ENCODE results near the gene TMEM258. TPM values are rescaled to one million over a fixed set of nuclear protein-coding genes. Genes with fewer than 3 reads are reported as not detected.

Gene TMEM258
- total RNA-seq, 1 donor from 2014 or later = 61.3 TPM

DNA sequence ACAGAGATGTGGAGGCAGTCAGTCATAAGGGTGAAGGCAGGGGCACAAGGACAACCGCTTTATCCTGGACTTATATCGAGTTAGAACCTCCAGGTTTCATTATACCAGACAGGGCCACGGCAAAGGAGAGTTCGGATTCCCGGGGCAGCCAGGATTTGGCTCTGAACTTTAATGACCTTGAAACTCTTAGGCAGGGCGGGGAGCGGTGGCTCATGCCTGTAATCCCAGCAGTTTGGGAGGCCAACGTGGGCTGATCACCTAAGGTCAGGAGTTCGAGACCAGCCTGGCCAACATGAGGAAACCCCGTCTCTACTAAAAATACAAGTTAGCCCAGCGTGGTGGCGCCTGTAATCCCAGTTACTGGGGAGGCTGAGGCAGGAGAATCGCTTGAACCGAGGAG is 41.0 kb downstream of the TMEM258 start:
- FAIRE-seq = no peak
- TF ChIP-seq, protein P1, sequence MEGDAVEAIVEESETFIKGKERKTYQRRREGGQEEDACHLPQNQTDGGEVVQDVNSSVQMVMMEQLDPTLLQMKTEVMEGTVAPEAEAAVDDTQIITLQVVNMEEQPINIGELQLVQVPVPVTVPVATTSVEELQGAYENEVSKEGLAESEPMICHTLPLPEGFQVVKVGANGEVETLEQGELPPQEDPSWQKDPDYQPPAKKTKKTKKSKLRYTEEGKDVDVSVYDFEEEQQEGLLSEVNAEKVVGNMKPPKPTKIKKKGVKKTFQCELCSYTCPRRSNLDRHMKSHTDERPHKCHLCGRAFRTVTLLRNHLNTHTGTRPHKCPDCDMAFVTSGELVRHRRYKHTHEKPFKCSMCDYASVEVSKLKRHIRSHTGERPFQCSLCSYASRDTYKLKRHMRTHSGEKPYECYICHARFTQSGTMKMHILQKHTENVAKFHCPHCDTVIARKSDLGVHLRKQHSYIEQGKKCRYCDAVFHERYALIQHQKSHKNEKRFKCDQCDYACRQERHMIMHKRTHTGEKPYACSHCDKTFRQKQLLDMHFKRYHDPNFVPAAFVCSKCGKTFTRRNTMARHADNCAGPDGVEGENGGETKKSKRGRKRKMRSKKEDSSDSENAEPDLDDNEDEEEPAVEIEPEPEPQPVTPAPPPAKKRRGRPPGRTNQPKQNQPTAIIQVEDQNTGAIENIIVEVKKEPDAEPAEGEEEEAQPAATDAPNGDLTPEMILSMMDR (IDR thresholded peaks at IDR 0.05; ENCODE audit: insufficient read depth, low read length, severe bottlenecking) = no peak
- no peaks in the 10 kb centered on the region for H3K36me3 ChIP-seq (ENCODE audit: control insufficient read depth, insufficient read depth, low read length)
- H3K27me3 ChIP-seq (ENCODE audit: control insufficient read depth, insufficient read depth, low read length) = peaks cover 7% of the 10 kb centered on the region
- H3K4me3 ChIP-seq (ENCODE audit: low read depth, low read length) = no peak overlapping the region
- DNase-seq (ENCODE audit: low read depth) = no peak

DNA sequence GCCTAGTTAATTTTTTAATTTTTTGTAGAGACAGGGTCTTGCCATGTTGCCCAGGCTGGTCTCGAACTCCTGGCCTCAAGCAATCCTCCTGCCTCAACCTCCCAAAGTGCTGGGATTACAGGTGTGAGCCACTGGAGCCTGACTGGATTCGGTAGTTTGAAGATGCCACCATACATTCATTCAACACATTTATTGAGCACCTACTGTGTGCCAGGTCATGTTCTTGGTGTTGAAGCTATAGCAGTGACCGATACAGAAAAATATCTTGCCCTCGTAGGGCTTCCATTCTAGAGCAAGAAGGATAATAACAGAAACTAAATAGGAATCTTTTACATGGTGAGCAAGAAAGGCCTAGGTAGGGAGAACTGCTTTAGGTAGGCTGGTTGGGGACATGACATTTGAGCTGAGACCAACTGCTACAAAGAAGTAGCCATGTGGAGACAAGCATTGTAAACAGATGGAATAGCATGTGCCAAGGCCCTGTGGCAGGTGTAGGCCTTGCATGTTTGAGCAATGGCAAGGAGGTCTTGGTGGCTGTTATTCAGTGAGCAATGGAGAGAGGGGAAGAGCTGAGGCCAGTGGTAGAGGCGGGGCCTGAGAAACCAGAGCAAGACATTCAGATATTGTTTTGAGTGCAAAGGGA is 41.6 kb downstream of the TMEM258 start:
- Histone ChIP-seq H3K4me3 (ENCODE audit: low read depth, low read length) (no peak overlapping the region), H3K36me3 (ENCODE audit: control insufficient read depth, insufficient read depth, low read length) (no peaks in the 10 kb centered on the region), H3K27me3 (ENCODE audit: control insufficient read depth, insufficient read depth, low read length) (peaks cover 7% of the 10 kb centered on the region)
- FAIRE-seq (no peak), DNase-seq (ENCODE audit: low read depth) (no peak)
- TF ChIP-seq, protein P1 (IDR thresholded peaks at IDR 0.05; ENCODE audit: insufficient read depth, low read length, severe bottlenecking) = no peak

DNA sequence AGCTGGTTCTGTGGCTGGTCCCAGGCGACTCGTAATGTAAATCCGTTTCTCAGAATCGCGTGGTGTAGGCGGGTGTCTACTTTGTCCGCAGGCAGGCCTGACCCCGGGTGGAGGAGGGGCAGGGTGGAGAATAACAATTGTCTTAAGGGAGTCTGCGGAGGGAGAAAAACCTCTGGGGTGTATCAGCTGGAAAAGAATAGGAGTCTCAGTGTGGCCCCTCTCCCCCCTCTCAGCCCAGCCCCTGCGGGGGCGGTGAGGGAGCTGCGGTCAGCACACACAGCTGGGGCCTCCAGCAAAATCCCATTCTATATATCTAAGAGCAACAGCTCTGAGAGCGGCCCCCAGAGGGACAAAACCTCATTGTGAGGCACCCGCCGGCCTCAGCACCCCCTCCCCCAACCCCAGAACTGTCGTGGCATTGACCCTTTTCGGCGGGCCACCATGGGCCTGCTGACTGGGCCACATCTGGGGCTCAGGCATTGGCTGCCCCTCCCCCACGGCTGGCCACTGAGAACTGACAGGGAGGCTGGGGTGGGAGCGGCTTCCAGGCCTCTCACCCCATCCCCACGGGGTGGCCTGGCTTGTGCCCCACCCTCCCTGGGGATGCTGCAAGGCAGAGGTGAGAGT is 42.7 kb downstream of the TMEM258 start:
- Histone ChIP-seq H3K36me3 (ENCODE audit: control insufficient read depth, insufficient read depth, low read length) (no peaks in the 10 kb centered on the region), H3K4me3 (ENCODE audit: low read depth, low read length) (no peak overlapping the region), H3K27me3 (ENCODE audit: control insufficient read depth, insufficient read depth, low read length) (peaks cover 7% of the 10 kb centered on the region)
- TF ChIP-seq, protein P1 (IDR thresholded peaks at IDR 0.05; ENCODE audit: insufficient read depth, low read length, severe bottlenecking) = no peak
- FAIRE-seq (no peak), DNase-seq (ENCODE audit: low read depth) (no peak)

DNA sequence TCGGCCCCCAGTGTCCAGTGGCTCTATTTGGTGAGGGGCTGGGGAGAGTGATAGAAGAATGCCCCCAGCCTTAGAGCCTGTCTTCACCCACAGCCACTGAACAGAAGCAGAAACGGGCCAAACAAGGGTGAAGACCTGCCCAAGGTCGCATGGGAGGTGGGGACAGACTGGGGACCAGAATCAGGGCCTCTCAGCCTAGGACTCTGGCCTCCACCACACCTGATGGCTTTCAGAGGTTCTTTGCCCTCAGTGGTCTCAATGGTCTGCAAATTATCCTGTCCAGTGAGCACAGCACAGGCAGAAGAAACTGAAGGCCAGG is 44.5 kb downstream of the TMEM258 start:
- no peaks in the 10 kb centered on the region for H3K36me3 ChIP-seq (ENCODE audit: control insufficient read depth, insufficient read depth, low read length)
- DNase-seq (ENCODE audit: low read depth) = no peak
- no peak for FAIRE-seq
- TF ChIP-seq, protein P1 (IDR thresholded peaks at IDR 0.05; ENCODE audit: insufficient read depth, low read length, severe bottlenecking) = no peak
- no peak overlapping the region for H3K4me3 ChIP-seq (ENCODE audit: low read depth, low read length)
- peaks cover 5% of the 10 kb centered on the region for H3K27me3 ChIP-seq (ENCODE audit: control insufficient read depth, insufficient read depth, low read length)

DNA sequence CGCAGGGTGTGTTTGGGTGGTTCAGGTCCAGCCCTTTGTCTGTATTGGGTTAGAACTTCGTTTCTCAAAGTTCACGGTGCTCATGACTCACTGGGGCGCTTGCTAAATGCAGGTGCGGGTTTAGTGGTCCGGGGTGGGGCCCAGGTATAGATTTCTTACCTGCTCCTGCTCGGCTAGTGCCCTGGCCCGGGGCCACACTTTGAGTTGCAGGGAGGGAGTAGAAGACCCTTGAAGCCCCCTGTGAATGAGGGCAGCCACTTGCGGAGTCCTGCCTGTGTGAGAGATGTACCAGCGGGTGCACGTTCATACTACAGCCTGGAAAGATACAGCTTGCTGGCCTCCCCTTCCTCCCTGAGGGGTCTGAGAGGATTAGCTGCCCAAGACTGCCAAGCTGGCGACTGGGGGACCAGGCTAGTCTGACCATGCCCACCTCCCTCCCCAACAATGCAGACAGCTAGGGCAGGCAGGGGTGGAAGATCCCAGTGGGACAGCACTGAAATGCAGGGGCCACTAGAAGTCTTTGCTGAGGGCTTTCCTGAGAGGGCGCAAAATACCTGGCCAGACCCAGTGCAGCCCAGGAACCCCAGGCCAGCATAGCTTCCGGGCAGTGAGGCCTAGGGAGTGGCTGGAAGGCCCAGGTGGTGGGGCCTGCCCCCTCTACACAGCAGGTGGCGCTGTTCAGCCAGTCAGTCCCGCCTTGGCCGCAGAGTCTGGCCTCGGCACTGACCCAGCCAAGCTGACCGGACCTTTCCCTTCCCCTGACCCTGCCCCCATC is 45.0 kb downstream of the TMEM258 start:
- Histone ChIP-seq H3K27me3 (ENCODE audit: control insufficient read depth, insufficient read depth, low read length) (peaks cover 2% of the 10 kb centered on the region), H3K4me3 (ENCODE audit: low read depth, low read length) (no peak overlapping the region), H3K36me3 (ENCODE audit: control insufficient read depth, insufficient read depth, low read length) (no peaks in the 10 kb centered on the region)
- TF ChIP-seq, protein P1 (IDR thresholded peaks at IDR 0.05; ENCODE audit: insufficient read depth, low read length, severe bottlenecking) = peak; percentile 97
- DNase-seq (ENCODE audit: low read depth) (peak; percentile 42), FAIRE-seq (no peak)

All from bronchial epithelial cell (primary cell).